Dedifferentiated amniotic fluid mesenchymal stem cell (primary cell): ENCODE data around the gene CD81.

ENCODE experiments used
- DNase-seq: peaks from one replicate; pipeline ENCODE4 v3.0.0-alpha.2; 2016; ENCODE audit errors: extremely low spot score

The CD81 gene

GRCh38 chr11:2404735-2405196, 27.7 kb downstream of the CD81 start:
- no peak for DNase-seq

DNA sequence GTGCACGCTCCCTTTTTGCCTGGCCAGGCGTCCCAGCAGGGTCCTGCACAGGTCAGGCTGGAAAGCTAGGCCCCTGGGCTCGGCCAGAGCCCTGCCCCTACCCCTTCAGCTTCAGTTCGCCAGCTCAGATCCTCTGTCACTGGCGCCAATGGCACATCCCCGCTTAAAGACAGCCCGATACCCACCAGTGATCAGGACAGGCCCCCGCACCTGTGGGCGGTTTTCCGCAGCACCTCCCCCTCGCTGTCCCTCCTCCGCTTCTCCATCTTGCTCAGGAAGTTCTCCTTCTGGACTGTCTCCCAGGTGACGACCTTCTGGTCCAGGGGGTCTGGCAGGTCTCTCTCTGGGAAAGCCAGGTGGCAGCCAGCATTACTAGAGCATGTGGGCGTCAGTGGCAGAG, 29.3 kb downstream of the CD81 start:
- no peak for DNase-seq

GRCh38 chr11:2406878-2407410, 29.8 kb downstream of the CD81 start:
- DNase-seq = no peak

GRCh38 chr11:2408671-2409070, 31.6 kb downstream of the CD81 start:
- no peak for DNase-seq

DNA sequence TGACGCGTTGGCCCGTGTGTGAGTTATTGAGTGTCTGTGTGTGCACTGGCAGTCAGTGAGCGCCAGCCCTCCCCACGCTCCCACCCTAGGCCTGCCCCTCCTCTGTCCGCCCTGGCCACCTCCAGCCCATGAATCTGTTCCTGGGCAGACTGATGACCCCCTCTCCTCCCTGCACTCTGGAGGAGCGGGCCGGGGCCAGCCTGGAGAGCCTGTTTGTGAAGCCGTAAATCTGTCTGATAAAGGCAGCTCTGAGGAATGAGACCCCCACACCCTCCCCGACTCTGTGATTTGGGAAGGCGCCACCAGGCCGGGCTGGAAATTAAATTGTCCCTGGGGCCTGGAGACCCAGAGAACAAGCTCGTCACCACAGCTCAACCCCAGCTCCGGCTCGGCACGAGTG, 32.0 kb downstream of the CD81 start:
- DNase-seq = no peak

GRCh38 chr11:2409611-2410468, 32.7 kb downstream of the CD81 start:
- DNase-seq = no peak

- DNase-seq = no peak
Observed at GRCh38 chr11:2410616-2411015, 33.5 kb downstream of the CD81 start.

- no peak for DNase-seq
Observed at GRCh38 chr11:2411446-2412305, 34.6 kb downstream of the CD81 start.

DNA sequence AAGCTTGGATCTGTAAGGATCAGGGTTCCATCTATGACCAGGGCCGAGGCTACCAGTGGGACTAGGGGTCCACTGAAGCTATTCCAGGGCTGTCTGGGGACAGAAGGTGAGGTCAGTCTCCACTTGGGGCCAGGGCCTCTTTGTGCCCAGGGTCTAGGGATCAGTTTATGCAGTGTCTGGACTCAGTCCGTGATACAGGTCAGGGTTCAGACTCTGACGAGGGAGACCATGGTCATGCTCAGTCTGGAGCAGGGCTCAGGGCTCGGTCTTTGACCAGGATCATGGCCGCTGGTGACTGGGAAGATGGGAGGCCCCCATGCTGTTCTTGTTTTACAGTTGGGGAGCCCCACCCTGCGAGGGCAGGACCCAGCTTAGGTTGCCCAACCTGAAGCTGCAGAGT, 35.2 kb downstream of the CD81 start:
- DNase-seq = no peak

- DNase-seq = no peak
Observed at GRCh38 chr11:2413742-2414579, 36.9 kb downstream of the CD81 start.

- DNase-seq = no peak
Observed at GRCh38 chr11:2414616-2415015, 37.5 kb downstream of the CD81 start.

DNA sequence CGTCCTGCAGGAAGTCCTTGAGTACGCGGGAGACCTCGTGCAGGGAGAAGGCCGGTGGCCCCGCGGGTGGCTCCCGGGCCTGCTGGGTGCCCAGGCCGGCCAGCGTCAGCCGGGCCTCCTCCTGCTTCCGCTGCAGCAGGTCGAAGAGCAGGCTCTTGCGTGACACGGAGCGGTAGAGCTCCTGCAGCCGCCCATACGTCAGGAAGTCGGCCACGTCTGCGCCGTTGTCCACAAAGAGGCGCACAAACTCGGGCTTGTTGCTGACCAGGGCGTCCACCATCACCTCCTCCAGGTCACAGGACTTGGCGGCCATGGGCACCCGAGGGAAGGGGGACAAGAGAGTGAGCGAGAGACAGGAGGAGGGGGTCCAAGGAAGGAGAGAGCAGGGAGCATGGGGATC, 38.1 kb downstream of the CD81 start:
- no peak for DNase-seq

- DNase-seq = no peak
Observed at GRCh38 chr11:2415601-2416380, 38.7 kb downstream of the CD81 start.

GRCh38 chr11:2416765-2417164, 39.7 kb downstream of the CD81 start:
- DNase-seq = no peak

- DNase-seq = no peak
Observed at GRCh38 chr11:2417856-2418692, 41.0 kb downstream of the CD81 start.

DNA sequence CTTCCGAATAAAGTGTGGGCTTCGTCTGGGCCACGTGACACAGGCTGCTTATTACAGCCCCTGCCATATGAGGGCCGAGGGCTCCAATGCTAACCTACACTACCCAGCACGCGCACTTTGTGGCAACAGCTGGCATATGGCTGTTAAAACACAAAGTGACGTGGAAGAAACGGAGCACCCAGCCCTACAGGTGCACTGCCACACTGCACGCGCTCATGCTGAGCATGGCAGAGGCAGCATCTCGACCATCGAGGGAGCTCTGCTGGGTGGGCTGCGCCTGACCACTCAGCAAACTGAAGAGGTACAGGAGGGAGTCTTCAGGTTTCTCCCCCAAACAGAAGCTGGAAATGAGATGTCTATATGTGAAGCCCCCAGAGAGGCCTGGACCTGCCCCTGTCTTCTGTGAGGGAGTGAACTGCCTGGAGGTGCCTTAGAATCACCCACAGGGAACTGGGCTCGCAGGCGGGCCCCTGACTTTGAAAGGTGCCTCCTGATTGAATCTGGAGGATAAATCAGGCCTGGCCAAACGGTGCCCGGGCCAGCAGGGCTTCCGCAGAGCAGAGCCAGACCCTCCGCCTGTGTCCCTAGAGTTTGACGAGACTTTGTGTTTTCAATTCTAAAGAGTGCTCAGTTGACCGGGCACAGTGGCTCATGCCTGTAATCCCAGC, 41.7 kb downstream of the CD81 start:
- DNase-seq = no peak

DNA sequence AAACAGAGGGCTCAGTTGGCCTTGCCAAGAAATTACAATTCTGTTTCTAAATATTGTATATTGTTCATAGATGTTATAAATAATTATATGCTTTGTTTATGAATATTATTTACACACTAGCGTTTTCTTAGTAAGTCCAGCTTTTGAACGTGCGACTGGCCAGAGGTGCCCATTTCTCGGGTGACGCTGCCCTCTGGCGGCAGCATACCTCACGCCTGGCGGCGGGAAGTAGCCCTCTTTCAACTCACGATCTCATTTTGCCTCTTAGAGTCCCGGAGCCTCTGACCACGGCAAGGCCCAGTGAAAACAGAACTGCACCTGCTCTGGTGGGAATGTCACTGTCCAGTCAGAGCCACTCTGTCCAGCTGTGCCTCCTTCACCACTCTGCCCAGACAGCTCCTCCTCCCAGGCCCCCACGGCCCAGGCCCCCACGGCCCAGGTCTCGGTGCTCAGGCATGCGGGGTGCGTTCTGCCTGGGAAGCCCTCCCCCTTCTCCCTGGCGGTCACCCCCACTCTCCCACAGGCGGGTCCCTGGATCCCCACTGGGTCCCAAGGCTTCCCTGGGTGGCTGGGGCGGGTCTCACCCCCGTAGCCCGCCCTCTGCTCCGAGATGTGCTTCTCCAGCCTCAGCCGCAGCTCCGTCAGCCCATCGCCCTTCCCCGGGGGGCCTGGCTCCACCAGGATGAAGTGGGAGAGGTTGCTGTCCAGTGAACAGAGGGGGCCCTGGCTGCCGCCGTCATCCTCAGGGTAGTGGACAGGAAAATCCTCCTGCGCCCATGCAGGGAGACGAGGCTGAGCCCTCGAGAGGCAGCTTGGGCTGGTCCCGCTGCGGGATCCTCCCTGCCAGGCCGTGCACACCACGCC, 42.8 kb downstream of the CD81 start:
- peak; percentile 63 for DNase-seq

DNA sequence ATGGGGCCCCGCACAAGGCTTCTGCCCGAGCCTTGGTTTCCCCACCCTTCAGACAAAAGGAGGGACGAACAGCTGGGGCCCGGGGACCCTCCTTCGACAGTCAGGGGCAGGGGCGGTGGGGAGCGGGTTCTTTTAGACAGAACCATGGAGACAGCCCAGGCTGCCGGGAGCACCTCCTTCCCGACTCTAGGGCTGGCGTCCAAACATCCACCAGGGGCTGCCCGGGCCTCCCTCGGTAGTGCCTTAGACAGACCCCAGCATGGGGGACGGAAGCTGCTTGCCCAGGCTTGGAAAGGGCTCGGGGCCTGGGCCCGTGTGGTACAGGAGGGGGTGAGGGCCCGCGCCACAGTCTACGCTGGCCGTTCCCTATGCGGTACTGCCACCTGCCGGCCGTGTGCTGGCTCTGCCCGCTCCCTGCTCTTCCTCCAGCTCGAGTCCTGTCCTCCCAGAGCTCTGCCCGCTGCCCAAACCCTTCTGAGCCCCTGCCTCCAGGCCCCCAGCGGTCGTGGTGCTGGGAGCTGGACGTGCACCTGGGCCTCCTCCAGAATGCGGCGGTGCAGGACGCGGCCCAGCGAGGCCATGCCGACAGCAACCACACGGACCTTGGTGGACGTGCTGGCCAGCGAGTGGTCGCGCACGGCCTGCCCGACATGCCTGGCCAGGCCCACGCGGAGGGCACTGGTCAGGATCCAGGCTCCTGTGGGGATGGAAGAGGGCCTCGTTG, 43.6 kb downstream of the CD81 start:
- DNase-seq = peak; percentile 51
